Parathyroid adenoma (tissue), 2 donors: ENCODE data around the gene SYNCRIP.

Source experiments
- H2AFZ ChIP-seq: fragments of 300-600 bp; sonication (generic); one replicate; pipeline ENCODE4 v1.7.0; 2017; ENCODE audit warnings: antibody characterized with exemption, mild to moderate bottlenecking
- H3K27ac ChIP-seq: fragments of 300-600 bp; sonication (generic); one replicate; pipeline ENCODE4 v1.7.0; 2017
- H3K27me3 ChIP-seq: fragments of 300-600 bp; sonication (generic); one replicate; pipeline ENCODE4 v1.7.0; 2017; ENCODE audit warnings: low read length; ENCODE audit not compliant: control insufficient read depth, insufficient read depth
- H3K36me3 ChIP-seq: fragments of 300-600 bp; sonication (generic); one replicate; pipeline ENCODE4 v1.7.0; 2017; ENCODE audit warnings: low read length; ENCODE audit not compliant: control insufficient read depth, insufficient read depth
- H3K4me1 ChIP-seq: fragments of 300-600 bp; sonication (generic); one replicate; pipeline ENCODE4 v1.7.0; 2017; ENCODE audit warnings: control low read depth
- H3K4me2 ChIP-seq: fragments of 300-600 bp; sonication (generic); one replicate; pipeline ENCODE4 v1.7.0; 2017; ENCODE audit warnings: low read length
- H3K4me3 ChIP-seq: fragments of 300-600 bp; sonication (generic); one replicate; pipeline ENCODE4 v1.7.0; 2017; ENCODE audit warnings: low read depth, low read length
- H3K79me2 ChIP-seq: fragments of 300-600 bp; sonication (generic); one replicate; pipeline ENCODE4 v1.7.0; 2017; ENCODE audit warnings: control low read depth
- H3K9ac ChIP-seq: fragments of 300-600 bp; sonication (generic); one replicate; pipeline ENCODE4 v1.7.0; 2017; ENCODE audit warnings: mild to moderate bottlenecking
- H3K9me3 ChIP-seq: fragments of 300-600 bp; sonication (generic); one replicate; pipeline ENCODE4 v1.7.0; 2017; ENCODE audit warnings: low read length; ENCODE audit not compliant: control insufficient read depth
- CTCF ChIP-seq: fragments of 300-600 bp; sonication (generic); IDR thresholded peaks from one replicate; pipeline ENCODE4 v1.7.0; 2017; ENCODE audit warnings: antibody characterized with exemption, mild to moderate bottlenecking
- donor health status: primary hyperparathyroidism.

SYNCRIP gene

GRCh38 chr6:85669735-85670194, 27.1 kb upstream of the SYNCRIP start:
- Histone ChIP-seq H3K9ac (no peak overlapping the region), H3K27ac (no peak overlapping the region), H3K4me1 (no peaks in the 10 kb centered on the region), H3K9me3 (no peaks in the 10 kb centered on the region), H3K79me2 (no peaks in the 10 kb centered on the region), H3K4me3 (no peak overlapping the region), H2AFZ (no peak overlapping the region), H3K36me3 (no peaks in the 10 kb centered on the region), H3K4me2 (no peak overlapping the region), H3K27me3 (no peaks in the 10 kb centered on the region)
- no peak for TF ChIP-seq CTCF

GRCh38 chr6:85662251-85662650, 19.6 kb upstream of the SYNCRIP start:
- no peaks in the 10 kb centered on the region for H3K4me1 ChIP-seq
- H3K27me3 ChIP-seq, result no peaks in the 10 kb centered on the region
- H3K27ac ChIP-seq, result no peak overlapping the region
- no peaks in the 10 kb centered on the region for H3K79me2 ChIP-seq
- no peak overlapping the region for H3K4me2 ChIP-seq
- no peaks in the 10 kb centered on the region for H3K9me3 ChIP-seq
- no peak overlapping the region for H3K9ac ChIP-seq
- no peak overlapping the region for H2AFZ ChIP-seq
- H3K4me3 ChIP-seq, result no peak overlapping the region
- no peak for TF ChIP-seq CTCF
- no peaks in the 10 kb centered on the region for H3K36me3 ChIP-seq

GRCh38 chr6:85660181-85660611, 17.5 kb upstream of the SYNCRIP start:
- no peaks in the 10 kb centered on the region for H3K27me3 ChIP-seq
- no peaks in the 10 kb centered on the region for H3K79me2 ChIP-seq
- peak overlapping the region; percentile 42 for H2AFZ ChIP-seq
- H3K9me3 ChIP-seq, result no peaks in the 10 kb centered on the region
- no peak overlapping the region for H3K4me3 ChIP-seq
- no peak for TF ChIP-seq CTCF
- H3K36me3 ChIP-seq, result no peaks in the 10 kb centered on the region
- H3K27ac ChIP-seq, result no peak overlapping the region
- H3K9ac ChIP-seq, result no peak overlapping the region
- no peaks in the 10 kb centered on the region for H3K4me1 ChIP-seq
- no peak overlapping the region for H3K4me2 ChIP-seq

- no peaks in the 10 kb centered on the region for H3K4me1 ChIP-seq
- TF ChIP-seq CTCF, result no peak
- no peaks in the 10 kb centered on the region for H3K27me3 ChIP-seq
- H3K27ac ChIP-seq, result no peak overlapping the region
- no peaks in the 10 kb centered on the region for H3K36me3 ChIP-seq
- H3K9ac ChIP-seq, result no peak overlapping the region
- H3K79me2 ChIP-seq, result no peaks in the 10 kb centered on the region
- no peak overlapping the region for H3K4me3 ChIP-seq
- no peaks in the 10 kb centered on the region for H3K9me3 ChIP-seq
- H2AFZ ChIP-seq, result no peak overlapping the region
- H3K4me2 ChIP-seq, result no peak overlapping the region
Observed at GRCh38 chr6:85650606-85651005, 7.9 kb upstream of the SYNCRIP start.

- peaks cover 23% of the 10 kb centered on the region for H3K79me2 ChIP-seq
- no peak for TF ChIP-seq CTCF
- no peaks in the 10 kb centered on the region for H3K27me3 ChIP-seq
- peak overlapping the region; percentile 99 for H2AFZ ChIP-seq
- peak overlapping the region; percentile 82 for H3K9ac ChIP-seq
- H3K4me3 ChIP-seq, result peak overlapping the region; percentile 91
- no peaks in the 10 kb centered on the region for H3K9me3 ChIP-seq
- peak overlapping the region; percentile 94 for H3K4me2 ChIP-seq
- no peaks in the 10 kb centered on the region for H3K36me3 ChIP-seq
- peak overlapping the region; percentile 99 for H3K27ac ChIP-seq
- peaks cover 8% of the 10 kb centered on the region for H3K4me1 ChIP-seq
Observed at GRCh38 chr6:85644279-85644762, 1.6 kb upstream of the SYNCRIP start.
